ENCODE data around the gene AGER.
A peak's percentile ranks its signal among the peaks of the same experiment; 100 is the strongest.

Gene AGER

GRCh38 chr6:32167761-32168262 is 16.2 kb downstream of the AGER start:
- no peak for DNase-seq

- DNase-seq, result no peak
Observed at GRCh38 chr6:32167154-32167760, 16.8 kb downstream of the AGER start.

- no peak for DNase-seq
Observed at GRCh38 chr6:32166411-32167061, 17.5 kb downstream of the AGER start.

GRCh38 chr6:32164295-32164694 is 19.8 kb downstream of the AGER start, which contains the start of gene EGFL8:
Gene EGFL8 (plus strand): TSS chr6:32164595. CDS start chr6:32166166, 1,571 bp downstream.
- no peak for DNase-seq

GRCh38 chr6:32163559-32164258 is 20.3 kb downstream of the AGER start:
- DNase-seq, result no peak

- no peak for DNase-seq
Observed at GRCh38 chr6:32158052-32158451, 26.0 kb downstream of the AGER start.

GRCh38 chr6:32156891-32157290 is 27.2 kb downstream of the AGER start:
- no peak for DNase-seq

GRCh38 chr6:32154514-32155161 is 29.4 kb downstream of the AGER start:
- peak; percentile 66 for DNase-seq

- peak; percentile 75 for DNase-seq
Observed at GRCh38 chr6:32153564-32154513, 30.2 kb downstream of the AGER start, which contains the start of gene PPT2. Gene PPT2 (plus strand): TSS chr6:32154141. CDS start chr6:32154595, 454 bp downstream.

- DNase-seq, result no peak
Observed at GRCh38 chr6:32152769-32153563, 31.1 kb downstream of the AGER start.

- DNase-seq, result peak; percentile 35
Observed at GRCh38 chr6:32151863-32152768, 31.9 kb downstream of the AGER start, which contains the start of gene PRRT1. Gene PRRT1 (minus strand): TSS chr6:32151939. CDS start chr6:32151827, 112 bp downstream.

GRCh38 chr6:32151181-32151862 is 32.7 kb downstream of the AGER start:
- DNase-seq, result peak; percentile 36

- DNase-seq, result no peak
Observed at GRCh38 chr6:32149932-32150870, 33.9 kb downstream of the AGER start.

- no peak for DNase-seq
Observed at GRCh38 chr6:32149092-32149755, 34.8 kb downstream of the AGER start.

- DNase-seq, result peak; percentile 79
Observed at GRCh38 chr6:32148289-32149091, 35.6 kb downstream of the AGER start.

GRCh38 chr6:32147401-32148132 is 36.5 kb downstream of the AGER start:
- no peak for DNase-seq

All from activated T-cell treated with anti-CD3 and anti-CD28 coated beads, Interleukin-2, amount 50 U/mL, for 1 hour (primary cell).